GM21619 (cell line): ENCODE measurements around the gene RHCE.
"Not testable (repeated sequence)": the region's sequence is repeated elsewhere in the genome, so short reads cannot be mapped to it uniquely, and the experiment has no call there.

Source experiments
- ATAC-seq: cut with Tn5 transposase; IDR thresholded peaks from one replicate; pipeline ENCODE4 v1.9.1; 2021; ENCODE audit not compliant: unreplicated experiment

The RHCE gene

GRCh38 chr1:25349606-25350005 is 71.0 kb downstream of the RHCE start:
- no peak for ATAC-seq

DNA sequence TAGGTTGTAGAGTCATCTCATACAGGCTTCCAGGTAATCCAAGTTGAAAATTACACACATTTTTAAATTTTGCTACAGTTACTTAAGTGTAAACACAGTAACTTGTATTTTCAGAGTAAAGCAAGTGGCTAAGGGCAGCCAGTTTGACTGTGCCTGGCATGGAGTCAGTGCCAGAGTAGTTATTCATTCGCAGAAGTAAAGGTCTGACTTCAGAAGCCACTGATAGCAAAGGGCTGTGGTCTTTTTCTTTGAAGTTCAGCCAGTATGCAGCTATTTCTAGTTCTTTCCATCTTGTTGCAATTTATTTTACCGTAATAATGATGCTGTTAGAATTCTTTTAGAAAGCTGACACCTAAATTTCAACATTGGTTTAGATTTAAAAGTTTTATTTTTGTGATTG is 73.1 kb downstream of the RHCE start:
- no peak for ATAC-seq

GRCh38 chr1:25343872-25344271 is 76.8 kb downstream of the RHCE start:
- no peak for ATAC-seq

DNA sequence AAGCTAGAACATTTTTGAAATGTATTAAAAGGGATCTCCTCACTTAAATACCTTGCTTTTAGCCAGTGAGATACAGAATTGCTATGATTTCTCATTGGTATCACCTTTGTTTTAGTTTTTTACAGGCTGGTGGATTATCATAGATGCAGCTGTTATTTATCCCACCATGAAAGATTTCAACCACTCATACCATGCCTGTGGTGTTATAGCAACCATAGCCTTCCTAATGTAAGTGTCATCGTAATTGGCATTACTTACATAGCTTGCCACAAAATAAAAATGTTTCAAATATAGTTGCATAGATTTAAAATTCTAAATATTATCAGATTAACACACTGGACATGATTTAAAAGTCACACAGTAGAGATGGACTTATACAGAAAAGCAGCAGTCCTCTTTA is 77.8 kb downstream of the RHCE start:
- no peak for ATAC-seq

GRCh38 chr1:25341746-25342145 is 78.9 kb downstream of the RHCE start:
- ATAC-seq: no peak

DNA sequence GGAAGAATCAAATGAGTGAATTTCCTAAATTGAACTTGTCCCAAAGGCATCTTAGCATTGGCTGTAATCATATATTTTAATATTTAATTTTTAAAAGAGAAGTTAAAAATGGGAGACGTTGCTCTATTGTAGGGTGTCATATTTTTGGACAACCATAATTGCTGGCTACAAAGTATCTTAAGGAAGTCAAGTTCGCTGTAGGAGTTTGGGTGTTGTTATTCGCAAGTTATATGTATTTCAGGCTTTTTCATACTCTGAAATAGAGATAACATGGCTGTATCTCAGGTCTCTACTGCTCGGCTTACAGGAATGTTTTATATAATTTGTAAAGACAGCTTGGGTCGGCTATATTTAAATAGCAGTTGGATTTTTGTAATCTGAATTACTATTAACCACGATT is 81.6 kb downstream of the RHCE start:
- no peak for ATAC-seq

GRCh38 chr1:25338188-25338981 is 82.2 kb downstream of the RHCE start, which contains the start of gene TMEM50A:
Gene TMEM50A, plus strand, starts transcription at chr1:25338334. Its CDS starts 2,153 bp downstream, at chr1:25340487.
- ATAC-seq: peak; percentile 58

- peak; percentile 38 for ATAC-seq
Measured at GRCh38 chr1:25337483-25338187, 83.0 kb downstream of the RHCE start.

DNA sequence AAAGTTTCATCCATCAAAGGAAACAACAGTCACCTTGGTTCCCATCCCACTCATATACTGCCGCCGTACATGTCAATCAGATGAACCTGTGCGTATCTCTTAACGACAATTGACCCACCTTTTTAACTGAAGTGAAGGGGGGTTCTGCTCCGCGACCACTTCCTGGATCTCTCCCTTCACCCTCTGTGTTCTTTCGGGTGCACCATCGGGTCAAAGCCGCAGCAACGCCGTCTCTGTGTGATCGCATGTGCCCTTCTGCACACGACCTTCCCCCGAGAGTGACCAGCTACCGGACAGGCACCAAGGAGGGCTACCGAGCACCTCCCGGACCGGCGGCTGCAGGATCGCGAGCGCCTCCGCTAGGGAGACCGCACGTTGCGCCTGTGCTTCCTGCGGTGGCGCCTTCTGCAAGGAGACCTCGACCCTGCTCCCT is 83.7 kb downstream of the RHCE start:
- ATAC-seq: peak; percentile 30

GRCh38 chr1:25329950-25330349 is 90.7 kb downstream of the RHCE start:
- not testable (repeated sequence) for ATAC-seq

DNA sequence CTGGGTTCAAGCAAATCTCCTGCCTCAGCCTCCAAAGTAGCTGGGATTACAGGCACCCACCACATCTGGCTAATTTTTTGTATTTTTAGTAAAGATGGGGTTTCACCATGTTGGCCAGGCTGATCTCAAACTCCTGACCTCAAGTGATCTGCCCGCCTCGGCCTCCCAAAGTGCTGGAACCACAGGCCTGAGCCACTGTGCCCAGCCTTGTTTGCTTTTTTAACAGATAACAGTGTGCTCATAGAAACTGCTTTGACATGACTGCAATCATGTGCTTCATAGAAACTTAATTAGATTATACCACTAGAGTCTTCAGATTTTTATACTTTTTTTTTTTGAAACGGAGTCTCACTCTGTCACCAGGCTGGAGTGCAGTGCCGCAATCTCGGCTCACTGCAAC is 91.3 kb downstream of the RHCE start:
- ATAC-seq: not testable (repeated sequence)

DNA sequence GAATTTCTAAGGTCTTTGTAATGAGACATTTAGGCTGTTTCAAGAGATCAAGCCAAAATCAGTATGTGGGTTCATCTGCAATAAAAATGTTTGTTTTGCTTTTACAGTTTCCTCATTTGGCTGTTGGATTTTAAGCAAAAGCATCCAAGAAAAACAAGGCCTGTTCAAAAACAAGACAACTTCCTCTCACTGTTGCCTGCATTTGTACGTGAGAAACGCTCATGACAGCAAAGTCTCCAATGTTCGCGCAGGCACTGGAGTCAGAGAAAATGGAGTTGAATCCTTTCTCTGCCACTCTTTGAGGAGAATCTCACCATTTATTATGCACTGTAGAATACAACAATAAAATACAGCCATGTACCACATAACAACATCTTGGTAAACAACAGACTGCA is 91.8 kb downstream of the RHCE start:
- ATAC-seq: not testable (repeated sequence)

DNA sequence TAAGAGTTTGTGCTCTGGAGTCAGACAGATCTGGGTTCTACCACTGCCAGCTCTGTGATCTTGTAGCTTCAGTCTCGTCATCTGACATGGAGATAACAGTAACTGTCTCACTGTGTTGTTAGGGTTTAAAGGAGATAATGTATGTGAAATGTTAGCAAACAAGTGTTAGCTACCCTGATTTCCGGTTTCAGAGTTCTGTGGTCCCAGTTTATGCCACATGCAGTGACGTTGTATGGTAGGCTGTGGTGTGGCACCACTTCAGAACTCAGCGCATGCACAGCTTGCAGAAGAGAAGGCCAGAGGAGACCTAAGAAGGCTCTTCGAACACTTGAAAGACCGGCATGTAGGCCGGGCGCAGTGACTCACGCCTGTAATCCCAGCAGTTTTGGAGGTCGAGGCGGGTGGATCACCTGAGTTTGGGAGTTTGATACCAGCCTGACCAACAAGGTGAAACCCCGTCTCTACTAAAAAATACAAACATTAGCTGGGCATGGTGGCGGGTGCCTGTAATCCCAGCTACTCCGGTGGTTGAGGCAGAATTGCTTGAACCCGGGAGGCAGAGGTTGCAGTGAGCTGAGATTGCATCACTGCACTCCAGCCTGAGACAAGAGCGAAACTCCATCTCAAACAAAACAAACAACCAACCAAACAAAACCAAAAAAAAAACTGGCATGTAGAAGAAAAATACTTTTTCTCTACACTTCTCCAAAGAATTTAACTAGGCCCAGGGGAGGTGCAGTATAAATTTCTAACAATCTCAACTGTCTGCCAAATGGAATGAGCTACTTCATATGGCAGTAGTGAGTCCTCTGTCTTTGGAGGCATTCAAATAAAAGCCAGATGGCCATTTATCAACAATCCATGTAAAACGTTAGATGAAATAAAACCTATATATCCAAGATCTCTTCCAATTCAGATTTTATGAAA is 92.5 kb downstream of the RHCE start:
- ATAC-seq: not testable (repeated sequence)

GRCh38 chr1:25324407-25324806 is 96.2 kb downstream of the RHCE start:
- not testable (repeated sequence) for ATAC-seq

DNA sequence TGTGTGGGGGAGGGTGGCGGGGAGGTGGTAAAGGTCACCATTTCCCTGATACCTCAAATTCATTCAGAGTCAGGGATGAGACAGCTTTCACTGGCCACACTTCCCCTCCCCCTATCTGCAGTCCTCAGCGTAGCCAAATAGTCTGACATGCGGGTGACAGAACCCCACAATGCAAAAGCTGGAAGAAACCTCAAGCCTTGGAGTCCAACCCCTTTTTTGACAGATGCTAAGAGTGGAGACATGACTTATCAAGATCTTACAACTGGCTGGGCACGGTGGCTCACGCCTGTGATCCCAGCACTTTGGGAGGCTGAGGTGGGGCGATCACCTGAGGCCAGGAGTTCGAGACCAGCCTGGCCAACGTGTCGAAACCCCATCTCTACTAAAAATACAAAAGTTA is 98.5 kb downstream of the RHCE start:
- not testable (repeated sequence) for ATAC-seq

DNA sequence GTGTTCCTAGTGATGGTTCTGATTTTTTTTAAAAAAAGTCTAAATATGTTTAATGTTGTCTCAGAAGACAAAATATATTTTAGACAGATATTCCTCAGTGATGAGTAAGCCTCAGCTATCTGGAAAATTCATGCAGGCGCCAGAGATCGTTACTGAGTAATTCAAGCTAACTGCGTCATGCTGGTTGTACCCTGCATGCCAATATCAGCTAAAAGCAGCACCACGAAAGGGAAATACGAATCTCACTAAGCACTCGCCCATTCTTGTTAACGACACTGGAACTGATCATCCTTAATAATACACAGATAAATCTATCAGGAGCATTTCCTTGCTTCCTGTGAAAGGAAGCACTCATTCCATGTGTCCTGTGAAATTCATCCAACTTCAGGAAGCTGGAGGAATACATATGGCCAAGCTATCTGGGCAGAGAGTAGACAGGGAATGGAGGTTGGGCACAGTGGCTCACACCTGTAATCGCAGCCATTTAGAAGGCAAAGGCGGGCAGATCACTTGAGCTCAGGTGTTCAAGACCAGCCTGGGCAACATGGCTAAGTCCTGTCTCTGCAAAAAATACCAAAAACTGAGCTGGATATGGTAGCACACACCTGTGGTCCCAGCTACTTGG is 100.2 kb downstream of the RHCE start:
- ATAC-seq: not testable (repeated sequence)

- not testable (repeated sequence) for ATAC-seq
Measured at GRCh38 chr1:25312806-25313470, 107.7 kb downstream of the RHCE start.
